Keratinocyte (primary cell): ENCODE measurements around the gene ASB15.

ENCODE experiments used
- CTCF ChIP-seq, 3 experiments: IDR thresholded peaks in 1 of 3; conservative IDR thresholded peaks in 1 of 3; optimal IDR thresholded peaks in 1 of 3; 2 replicates in 2 of 3; 3 replicates in 1 of 3; pipeline versions ENCODE3 to v1.5.1; 2011; ENCODE audit warnings: low read length in 3 of 3, mild to moderate bottlenecking in 3 of 3, moderate library complexity in 2 of 3, control low read depth in 1 of 3, inconsistent platforms in 1 of 3; ENCODE audit not compliant: insufficient read depth in 2 of 3; ENCODE audit errors: extremely low read depth in 1 of 3
- EZH2 ChIP-seq: IDR thresholded peaks from one replicate; pipeline ENCODE4 v1.6.1; 2012; ENCODE audit warnings: inconsistent platforms, mild to moderate bottlenecking, low read length, moderate library complexity

GRCh38 chr7:123687161-123687560, 85.5 kb downstream of the ASB15 start:
- no peak for TF ChIP-seq CTCF (optimal IDR thresholded peaks at IDR 0.05 in 1 of 3, IDR thresholded peaks at IDR 0.05 in 1 of 3, conservative IDR thresholded peaks at IDR 0.05 in 1 of 3; ENCODE audit: extremely low read depth in 1 of 3, insufficient read depth in 2 of 3, low read length in 3 of 3)
- TF ChIP-seq EZH2: no peak
